Measurements from ENCODE around the gene TXN. TPM values are rescaled to one million over a fixed set of nuclear protein-coding genes. Genes with fewer than 3 reads are reported as not detected.

The TXN gene
- total and polyA plus RNA-seq, 8 donors: 89.3 to 786 (median 169) TPM

DNA sequence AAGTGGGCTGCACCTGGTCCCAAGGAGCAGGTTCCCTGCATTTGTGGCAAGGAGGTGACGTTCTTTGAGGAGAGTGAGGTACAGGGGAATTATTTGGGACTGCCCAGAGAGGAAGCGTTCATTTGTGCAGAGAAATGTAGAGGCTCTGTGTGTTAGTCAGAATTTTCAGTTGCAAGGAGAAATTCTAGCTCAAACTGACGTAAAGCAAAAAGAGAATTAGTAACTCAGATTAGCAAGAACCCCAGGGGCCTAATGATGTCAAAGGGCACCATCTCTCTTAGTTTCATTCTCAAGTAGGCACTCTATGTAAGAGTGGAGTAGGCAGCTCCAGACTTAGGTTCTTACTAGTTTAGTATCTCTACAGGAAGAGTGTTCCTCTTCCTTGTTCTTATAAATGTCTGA lies 2.4 kb upstream of the TXN start:
- Histone ChIP-seq H3K9me3 (no peaks in the 10 kb centered on the region), H3K27ac (no peak overlapping the region), H3K4me1 (peaks cover 10 to 30% (median 23%) of the 10 kb centered on the region in 4 donors), H3K36me3 (no peaks in the 10 kb centered on the region), H3K27me3 (no peaks in the 10 kb centered on the region), H3K4me3 (no peak overlapping the region)
- TF ChIP-seq EP300 (IDR thresholded peaks at IDR 0.05): no peak
- TF ChIP-seq POLR2A (IDR thresholded peaks at IDR 0.05): no peak
- TF ChIP-seq, protein P1, sequence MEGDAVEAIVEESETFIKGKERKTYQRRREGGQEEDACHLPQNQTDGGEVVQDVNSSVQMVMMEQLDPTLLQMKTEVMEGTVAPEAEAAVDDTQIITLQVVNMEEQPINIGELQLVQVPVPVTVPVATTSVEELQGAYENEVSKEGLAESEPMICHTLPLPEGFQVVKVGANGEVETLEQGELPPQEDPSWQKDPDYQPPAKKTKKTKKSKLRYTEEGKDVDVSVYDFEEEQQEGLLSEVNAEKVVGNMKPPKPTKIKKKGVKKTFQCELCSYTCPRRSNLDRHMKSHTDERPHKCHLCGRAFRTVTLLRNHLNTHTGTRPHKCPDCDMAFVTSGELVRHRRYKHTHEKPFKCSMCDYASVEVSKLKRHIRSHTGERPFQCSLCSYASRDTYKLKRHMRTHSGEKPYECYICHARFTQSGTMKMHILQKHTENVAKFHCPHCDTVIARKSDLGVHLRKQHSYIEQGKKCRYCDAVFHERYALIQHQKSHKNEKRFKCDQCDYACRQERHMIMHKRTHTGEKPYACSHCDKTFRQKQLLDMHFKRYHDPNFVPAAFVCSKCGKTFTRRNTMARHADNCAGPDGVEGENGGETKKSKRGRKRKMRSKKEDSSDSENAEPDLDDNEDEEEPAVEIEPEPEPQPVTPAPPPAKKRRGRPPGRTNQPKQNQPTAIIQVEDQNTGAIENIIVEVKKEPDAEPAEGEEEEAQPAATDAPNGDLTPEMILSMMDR (IDR thresholded peaks at IDR 0.05): no peak
- TF ChIP-seq POLR2AphosphoS5 (IDR thresholded peaks at IDR 0.05): no peak
- DNase-seq: no peak
- intact Hi-C loops (cut with DNase I; ENCODE audit: low total_unique reads): no loop called here
- WGBS, 5 donors: 88 to 95% (median 90%) methylated on average over 3 of the region's 3 CpGs

DNA sequence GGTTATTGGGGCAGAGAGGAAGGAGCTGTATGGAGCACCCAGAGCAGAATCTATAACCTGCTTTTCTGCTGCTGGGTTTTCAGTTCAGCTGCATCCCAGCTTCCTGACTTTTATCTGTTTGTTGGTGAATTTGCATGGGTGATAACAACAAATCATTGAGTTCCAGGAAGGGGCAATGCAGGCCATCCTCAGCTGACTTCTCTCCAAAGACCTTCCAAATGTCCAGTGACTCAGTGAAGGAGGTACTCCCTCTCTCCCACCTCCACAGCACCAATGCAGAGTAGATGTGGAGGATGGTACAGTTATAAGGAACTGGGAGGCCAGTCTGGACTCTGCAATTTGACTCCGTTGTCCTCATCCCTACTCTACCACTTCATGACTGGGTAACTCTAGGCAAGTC lies 1.6 kb upstream of the TXN start:
- H3K9me3 ChIP-seq: no peaks in the 10 kb centered on the region
- TF ChIP-seq EP300 (IDR thresholded peaks at IDR 0.05) (no peak), POLR2AphosphoS5 (IDR thresholded peaks at IDR 0.05) (no peak), POLR2A (IDR thresholded peaks at IDR 0.05) (no peak)
- TF ChIP-seq, protein P1 (IDR thresholded peaks at IDR 0.05): no peak
- peak overlapping the region in 1 of 4 donors; percentile 90 for H3K4me3 ChIP-seq
- peak overlapping the region in 4 of 5 donors; percentile 95 to 97 (median 96) for H3K27ac ChIP-seq
- no peak for DNase-seq
- H3K4me1 ChIP-seq: peaks cover 10 to 38% (median 26%) of the 10 kb centered on the region in 4 donors
- H3K36me3 ChIP-seq: no peaks in the 10 kb centered on the region
- intact Hi-C loops (cut with DNase I; ENCODE audit: low total_unique reads): no loop called here
- WGBS, 5 donors: 81 to 94% (median 91%) methylated on average over 1 of the region's 1 CpG
- no peaks in the 10 kb centered on the region for H3K27me3 ChIP-seq

DNA sequence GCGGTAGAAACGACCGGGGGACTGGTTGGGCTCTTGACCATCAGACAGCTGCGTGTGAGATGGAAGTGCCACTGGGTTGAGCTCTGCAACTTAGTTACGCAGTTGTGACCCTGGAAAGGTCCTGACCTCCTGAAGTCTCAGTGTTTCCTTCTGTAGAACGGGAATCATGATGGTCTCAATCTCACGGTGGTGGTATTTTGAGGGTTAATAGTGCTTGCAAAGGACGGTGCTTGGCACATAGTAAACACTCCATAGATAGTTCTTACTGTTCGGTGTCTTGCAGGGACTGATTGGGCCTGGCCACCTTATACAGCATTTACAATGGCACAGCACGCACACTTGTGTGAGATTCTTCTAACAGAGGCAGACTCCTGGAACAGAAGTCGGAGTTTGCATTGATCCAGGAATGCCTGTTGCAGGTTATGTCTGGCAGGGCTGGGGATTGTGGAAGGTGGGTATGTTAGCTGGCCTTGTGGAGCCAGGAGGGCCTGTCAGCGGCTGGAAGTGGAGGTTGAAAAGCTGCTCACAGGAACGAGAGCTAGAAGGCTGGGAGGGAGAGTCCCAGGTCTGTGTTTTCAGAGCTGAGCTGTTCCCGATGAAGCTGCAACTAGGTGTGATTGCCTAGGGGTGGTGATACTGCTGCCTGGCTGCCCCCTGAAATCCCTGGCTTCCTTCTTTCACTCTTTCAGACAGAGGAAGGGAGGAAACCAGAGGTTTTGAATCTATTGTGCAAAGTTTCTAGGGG lies 962 bp upstream of the TXN start:
- Histone ChIP-seq H3K4me3 (peak overlapping the region; percentile 78 to 92 (median 90)), H3K4me1 (peaks cover 10 to 44% (median 30%) of the 10 kb centered on the region in 4 donors), H3K36me3 (no peaks in the 10 kb centered on the region), H3K9me3 (no peaks in the 10 kb centered on the region), H3K27ac (peak overlapping the region; percentile 90 to 97 (median 96)), H3K27me3 (no peaks in the 10 kb centered on the region)
- intact Hi-C loops (cut with DNase I; ENCODE audit: low total_unique reads): no loop called here
- 4 to 10% (median 8%) methylated on average over 12 to 14 of the region's 14 CpGs for WGBS, 5 donors
- TF ChIP-seq EP300 (IDR thresholded peaks at IDR 0.05) (no peak), POLR2A (IDR thresholded peaks at IDR 0.05) (no peak), POLR2AphosphoS5 (IDR thresholded peaks at IDR 0.05) (no peak)
- TF ChIP-seq, protein P1 (IDR thresholded peaks at IDR 0.05): no peak
- peak; percentile 32 to 42 for DNase-seq

DNA sequence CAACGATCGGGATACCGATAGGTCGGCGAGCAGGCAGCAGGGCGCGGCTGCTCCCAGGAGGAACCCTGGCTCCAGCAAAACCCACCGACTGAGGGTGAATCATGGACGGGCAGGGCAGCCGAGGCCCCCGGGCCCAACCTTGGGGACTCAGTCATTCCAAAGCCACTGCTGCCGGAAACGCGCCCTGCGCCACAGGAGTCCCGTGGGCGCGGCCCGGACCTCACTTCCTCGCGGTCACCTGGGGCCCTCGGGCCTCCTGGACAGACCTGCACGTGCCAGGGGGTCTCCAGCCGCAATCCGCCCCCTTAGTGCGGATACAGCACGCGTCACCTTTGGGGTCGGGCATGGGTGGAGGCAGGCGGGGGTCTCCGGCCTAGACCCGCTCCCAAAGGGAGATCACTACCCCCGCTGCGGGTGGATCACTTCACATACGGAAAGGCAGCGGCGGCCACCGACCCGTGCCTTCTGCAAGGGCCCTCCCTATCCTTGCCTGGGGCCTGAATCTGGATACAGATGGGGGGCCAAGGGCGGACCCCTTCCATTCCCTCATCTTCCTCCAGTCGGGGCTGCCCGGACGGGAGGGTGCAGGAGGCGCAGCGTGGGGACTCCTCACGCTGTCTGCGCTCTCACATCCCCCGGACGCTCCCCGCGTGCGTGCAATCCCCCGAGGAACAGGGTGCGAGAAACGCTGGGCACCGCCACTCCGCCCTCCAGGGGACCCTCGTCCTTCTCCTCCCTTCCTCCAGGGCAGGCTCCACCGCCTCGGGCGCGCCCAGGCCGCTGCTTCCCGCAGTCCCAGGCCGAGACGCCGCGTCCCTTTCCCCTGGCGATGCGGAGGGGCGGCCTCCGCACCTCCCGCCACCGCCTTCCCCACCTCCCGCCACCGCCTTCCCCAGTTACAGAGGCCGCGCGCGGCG lies 586 bp downstream of the TXN start:
- 0 to 1% (median 0%) methylated on average over 48 to 81 of the region's 81 CpGs for WGBS, 5 donors
- H3K27me3 ChIP-seq: no peaks in the 10 kb centered on the region
- DNase-seq: peak; percentile 73 to 87
- peak overlapping the region; percentile 90 to 97 (median 96) for H3K27ac ChIP-seq
- H3K4me3 ChIP-seq: peak overlapping the region; percentile 78 to 92 (median 90)
- peaks cover 14 to 58% (median 34%) of the 10 kb centered on the region in 4 donors for H3K4me1 ChIP-seq
- TF ChIP-seq POLR2AphosphoS5 (IDR thresholded peaks at IDR 0.05) (peak; percentile 56 to 73 (median 71)), POLR2A (IDR thresholded peaks at IDR 0.05) (peak in 1 of 4 donors; percentile 34), EP300 (IDR thresholded peaks at IDR 0.05) (no peak)
- TF ChIP-seq, protein P1 (IDR thresholded peaks at IDR 0.05): no peak
- H3K9me3 ChIP-seq: no peaks in the 10 kb centered on the region
- H3K36me3 ChIP-seq: peaks cover 0 to 3% (median under 1%) of the 10 kb centered on the region in 4 donors
- intact Hi-C loops (cut with DNase I; ENCODE audit: low total_unique reads): no loop called here

Data from stomach (tissue), 9 donors.